GM12873 (cell line): Measurements from ENCODE around the gene SIGLEC9.

ENCODE experiments used
- CTCF ChIP-seq: IDR thresholded peaks from 2 replicates; pipeline ENCODE4 v1.5.1; 2012; ENCODE audit warnings: low read depth, mild to moderate bottlenecking, moderate library complexity, low read length, control low read depth; ENCODE audit not compliant: insufficient read depth; ENCODE audit errors: missing control alignments

The SIGLEC9 gene

GRCh38 chr19:51097166-51097738, 27.5 kb upstream of the SIGLEC9 start:
- TF ChIP-seq CTCF: peak; percentile 86

GRCh38 chr19:51097796-51098195, 26.9 kb upstream of the SIGLEC9 start:
- TF ChIP-seq CTCF: no peak

GRCh38 chr19:51098365-51099046, 26.2 kb upstream of the SIGLEC9 start:
- no peak for TF ChIP-seq CTCF

- no peak for TF ChIP-seq CTCF
Observed at GRCh38 chr19:51099047-51099382, 25.7 kb upstream of the SIGLEC9 start.

- no peak for TF ChIP-seq CTCF
Observed at GRCh38 chr19:51100601-51101000, 24.1 kb upstream of the SIGLEC9 start.

- TF ChIP-seq CTCF: no peak
Observed at GRCh38 chr19:51101171-51101865, 23.4 kb upstream of the SIGLEC9 start.

- TF ChIP-seq CTCF: no peak
Observed at GRCh38 chr19:51102991-51103390, 21.7 kb upstream of the SIGLEC9 start.
